ENCODE results near the gene JAZF1.

JAZF1 gene

DNA sequence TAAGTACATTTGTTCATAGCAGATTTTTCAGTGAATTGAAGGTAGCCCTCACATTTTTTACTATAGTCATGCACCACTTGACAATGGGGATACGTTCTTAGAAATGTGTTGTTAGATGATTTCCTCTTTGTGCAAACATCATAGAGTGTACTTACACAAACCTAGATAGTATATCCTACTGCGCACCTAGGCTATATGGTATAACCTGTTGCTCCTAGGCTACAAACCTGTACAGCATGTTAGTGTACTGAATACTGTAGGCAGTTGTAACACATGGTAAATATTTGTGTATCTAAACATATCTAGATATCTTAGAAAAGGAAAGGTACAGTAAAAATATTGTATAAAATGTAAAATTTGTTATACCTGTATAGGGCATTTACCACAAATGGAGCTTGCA lies 399.4 kb downstream of the JAZF1 start:
- no peak overlapping the region for H3K4me2 ChIP-seq (ENCODE audit: low read length)
- H4K20me1 ChIP-seq (ENCODE audit: insufficient read depth, low read length), result no peaks in the 10 kb centered on the region
- peaks cover 2% of the 10 kb centered on the region; the same call in 1 of the 2 replicates for H3K79me2 ChIP-seq (ENCODE audit: insufficient read depth, low read length)
- no peak overlapping the region for H3K9ac ChIP-seq (ENCODE audit: low read length)
- no peaks in the 10 kb centered on the region for H3K9me3 ChIP-seq (ENCODE audit: low read length)
- H2AFZ ChIP-seq (ENCODE audit: low read length), result no peak overlapping the region
- no peaks in the 10 kb centered on the region for H3K9me2 ChIP-seq (ENCODE audit: low read depth, low read length)
- H3F3A ChIP-seq (ENCODE audit: insufficient read depth, low read length), result no peaks in the 10 kb centered on the region
- TF ChIP-seq EZH2 (IDR thresholded peaks at IDR 0.05; ENCODE audit: borderline replicate concordance, low read length), result no peak
- TF ChIP-seq, protein P1, sequence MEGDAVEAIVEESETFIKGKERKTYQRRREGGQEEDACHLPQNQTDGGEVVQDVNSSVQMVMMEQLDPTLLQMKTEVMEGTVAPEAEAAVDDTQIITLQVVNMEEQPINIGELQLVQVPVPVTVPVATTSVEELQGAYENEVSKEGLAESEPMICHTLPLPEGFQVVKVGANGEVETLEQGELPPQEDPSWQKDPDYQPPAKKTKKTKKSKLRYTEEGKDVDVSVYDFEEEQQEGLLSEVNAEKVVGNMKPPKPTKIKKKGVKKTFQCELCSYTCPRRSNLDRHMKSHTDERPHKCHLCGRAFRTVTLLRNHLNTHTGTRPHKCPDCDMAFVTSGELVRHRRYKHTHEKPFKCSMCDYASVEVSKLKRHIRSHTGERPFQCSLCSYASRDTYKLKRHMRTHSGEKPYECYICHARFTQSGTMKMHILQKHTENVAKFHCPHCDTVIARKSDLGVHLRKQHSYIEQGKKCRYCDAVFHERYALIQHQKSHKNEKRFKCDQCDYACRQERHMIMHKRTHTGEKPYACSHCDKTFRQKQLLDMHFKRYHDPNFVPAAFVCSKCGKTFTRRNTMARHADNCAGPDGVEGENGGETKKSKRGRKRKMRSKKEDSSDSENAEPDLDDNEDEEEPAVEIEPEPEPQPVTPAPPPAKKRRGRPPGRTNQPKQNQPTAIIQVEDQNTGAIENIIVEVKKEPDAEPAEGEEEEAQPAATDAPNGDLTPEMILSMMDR (IDR thresholded peaks at IDR 0.05; ENCODE audit: low read length), result no peak
- no peaks in the 10 kb centered on the region for H3K27me3 ChIP-seq (ENCODE audit: insufficient read depth, low read length)
- H3K27ac ChIP-seq (ENCODE audit: low read depth, low read length, poor library complexity, severe bottlenecking), result no peak overlapping the region
- H3K4me1 ChIP-seq (ENCODE audit: insufficient read depth, low read length, severe bottlenecking), result peaks cover 3% of the 10 kb centered on the region
- peaks cover 10% of the 10 kb centered on the region; the same call in 1 of the 2 replicates for H3K36me3 ChIP-seq (ENCODE audit: insufficient read depth, low read length)
- H3K4me3 ChIP-seq (ENCODE audit: low read depth, low read length, poor library complexity, severe bottlenecking), result no peak overlapping the region

Measured in OCI-LY1 (cell line).